AG08395 (cell line): ENCODE data around the gene ADGRL1.
A peak's percentile ranks its signal among the peaks of the same experiment; 100 is the strongest.

Experiments
- DNase-seq: peaks from one replicate; pipeline ENCODE4 v3.0.0; 2012; ENCODE audit warnings: mixed read lengths, low spot score

ADGRL1 gene

GRCh38 chr19:14138576-14139265 lies 67.2 kb downstream of the ADGRL1 start:
- no peak for DNase-seq

- peak; percentile 99 for DNase-seq
These were observed 69.3 kb downstream of the ADGRL1 start, which contains the start of gene ASF1B for GRCh38 chr19:14136509-14137281. Gene ASF1B (minus strand): TSS chr19:14136589. CDS start chr19:14136456, 133 bp downstream.

GRCh38 chr19:14135985-14136508 lies 69.9 kb downstream of the ADGRL1 start:
- DNase-seq: no peak

GRCh38 chr19:14135355-14135754 lies 70.6 kb downstream of the ADGRL1 start:
- no peak for DNase-seq

GRCh38 chr19:14127929-14128509 lies 78.0 kb downstream of the ADGRL1 start:
- DNase-seq: no peak

GRCh38 chr19:14127176-14127575 lies 78.8 kb downstream of the ADGRL1 start:
- DNase-seq: no peak

- no peak for DNase-seq
These were observed 83.0 kb downstream of the ADGRL1 start for GRCh38 chr19:14122924-14123323.

GRCh38 chr19:14120497-14120780 lies 85.5 kb downstream of the ADGRL1 start:
- DNase-seq: no peak

GRCh38 chr19:14119644-14120496 lies 86.1 kb downstream of the ADGRL1 start:
- no peak for DNase-seq

- no peak for DNase-seq
These were observed 86.8 kb downstream of the ADGRL1 start for GRCh38 chr19:14119146-14119545.

- DNase-seq: peak; percentile 76
These were observed 87.6 kb downstream of the ADGRL1 start for GRCh38 chr19:14118165-14119051.

- DNase-seq: peak; percentile 99
These were observed 88.3 kb downstream of the ADGRL1 start, which contains the start of gene PRKACA for GRCh38 chr19:14117668-14118164. Gene PRKACA (minus strand): TSS chr19:14117762. CDS start chr19:14117547, 215 bp downstream.

GRCh38 chr19:14116918-14117578 lies 88.9 kb downstream of the ADGRL1 start:
- no peak for DNase-seq

GRCh38 chr19:14116525-14116917 lies 89.4 kb downstream of the ADGRL1 start:
- no peak for DNase-seq

- no peak for DNase-seq
These were observed 90.2 kb downstream of the ADGRL1 start for GRCh38 chr19:14115756-14116155.

- DNase-seq: no peak
These were observed 91.1 kb downstream of the ADGRL1 start for GRCh38 chr19:14114854-14115253.

GRCh38 chr19:14114439-14114838 lies 91.5 kb downstream of the ADGRL1 start:
- DNase-seq: no peak

- no peak for DNase-seq
These were observed 92.1 kb downstream of the ADGRL1 start for GRCh38 chr19:14113762-14114414.

- DNase-seq: peak; percentile 52
These were observed 93.1 kb downstream of the ADGRL1 start for GRCh38 chr19:14112809-14113385.
